ENCODE measurements around the gene SRCIN1. TPM values are rescaled to one million over a fixed set of nuclear protein-coding genes. Genes with fewer than 3 reads are reported as not detected.
A peak's percentile ranks its signal among the peaks of the same experiment; 100 is the strongest.

Gene SRCIN1
- total RNA-seq, 1 experiment from 2014 or later = 0.80 TPM

DNA sequence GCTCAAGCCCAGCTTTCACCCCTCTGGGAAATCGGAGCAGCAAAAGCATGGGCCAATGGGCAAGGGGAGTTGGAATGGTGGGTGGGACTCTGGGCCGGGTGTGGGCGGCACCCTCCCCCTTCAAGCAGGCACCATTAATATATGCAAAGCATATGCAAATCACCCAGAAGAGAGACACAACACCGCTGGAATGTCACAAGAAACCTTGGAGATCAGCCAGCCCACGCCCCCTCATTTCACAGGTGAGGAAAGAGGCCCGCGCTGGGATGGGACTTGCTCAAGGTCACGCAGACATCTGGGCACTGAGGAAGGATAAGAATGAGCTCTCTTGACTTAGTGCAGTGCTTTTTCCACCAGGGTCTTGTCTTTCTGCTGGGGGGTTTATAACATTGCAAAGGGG is 4.8 kb downstream of the SRCIN1 start:
- no peak for DNase-seq (ENCODE audit: low read depth)

DNA sequence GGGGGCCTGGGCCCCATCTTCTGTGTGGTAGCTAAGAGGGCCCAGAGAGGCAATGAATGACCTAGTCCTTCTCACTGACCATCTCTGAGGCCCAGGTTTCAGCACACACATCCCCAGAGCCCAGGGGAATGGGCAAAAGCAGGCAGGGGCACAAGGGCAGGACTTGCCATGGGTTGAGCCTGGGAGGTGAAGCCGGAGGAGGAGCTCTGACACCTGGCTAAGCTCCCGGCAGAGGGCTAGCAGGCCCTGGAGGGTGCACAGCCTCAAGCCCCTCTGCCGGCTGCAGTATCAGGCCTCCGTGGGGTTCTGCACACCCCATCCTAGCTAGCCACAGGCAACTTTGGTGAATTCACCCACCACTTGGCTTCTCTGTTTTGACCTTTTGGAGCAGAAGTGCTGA is 5.3 kb downstream of the SRCIN1 start:
- no peak for DNase-seq (ENCODE audit: low read depth)

- DNase-seq (ENCODE audit: low read depth) = no peak
Observed at GRCh38 chr17:38599398-38599856, 6.3 kb downstream of the SRCIN1 start.

- DNase-seq (ENCODE audit: low read depth) = no peak
Observed at GRCh38 chr17:38598995-38599394, 6.8 kb downstream of the SRCIN1 start.

GRCh38 chr17:38598536-38598935 is 7.2 kb downstream of the SRCIN1 start:
- DNase-seq (ENCODE audit: low read depth) = peak; percentile 86

- no peak for DNase-seq (ENCODE audit: low read depth)
Observed at GRCh38 chr17:38597375-38597774, 8.4 kb downstream of the SRCIN1 start.

DNA sequence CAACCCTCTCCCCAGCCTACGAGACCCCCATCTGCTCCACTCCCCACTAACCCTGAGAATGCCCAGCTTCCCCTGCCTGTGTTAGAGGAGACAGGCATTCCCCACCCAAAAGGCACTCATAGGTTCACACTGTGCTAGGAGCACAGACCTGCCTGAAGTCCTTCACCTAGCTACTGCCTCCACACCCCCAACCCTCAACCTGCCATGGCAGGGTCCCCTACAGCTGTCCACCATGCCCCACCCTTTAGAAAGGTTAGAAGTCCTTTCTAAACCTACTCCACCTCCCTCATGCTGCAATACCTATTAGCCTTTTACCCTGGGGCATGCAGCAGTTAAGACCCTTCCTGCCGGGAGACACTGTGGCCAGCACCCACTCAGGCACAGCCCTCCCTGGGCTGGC is 9.1 kb downstream of the SRCIN1 start:
- no peak for DNase-seq (ENCODE audit: low read depth)

DNA sequence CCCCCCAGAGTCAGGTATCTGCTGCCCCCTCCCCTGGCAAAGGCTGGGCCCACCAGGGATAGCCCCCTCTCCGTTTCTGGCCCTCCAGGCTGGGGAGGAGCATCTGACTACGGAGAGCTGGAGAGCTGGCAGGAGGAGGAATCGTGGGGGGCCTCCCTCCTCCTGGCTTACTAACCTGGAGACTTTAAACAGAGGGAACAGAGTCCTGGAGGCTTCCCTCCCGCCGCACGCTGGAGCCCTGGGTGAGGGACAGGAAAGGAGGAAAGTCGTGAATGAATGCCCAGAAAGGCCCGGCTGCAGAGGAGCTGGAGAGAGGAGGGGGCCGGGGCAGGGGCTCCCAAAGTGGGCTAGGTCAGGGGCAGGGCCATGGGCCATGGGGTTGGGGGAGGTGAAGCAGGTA is 9.9 kb downstream of the SRCIN1 start:
- DNase-seq (ENCODE audit: low read depth) = no peak

DNA sequence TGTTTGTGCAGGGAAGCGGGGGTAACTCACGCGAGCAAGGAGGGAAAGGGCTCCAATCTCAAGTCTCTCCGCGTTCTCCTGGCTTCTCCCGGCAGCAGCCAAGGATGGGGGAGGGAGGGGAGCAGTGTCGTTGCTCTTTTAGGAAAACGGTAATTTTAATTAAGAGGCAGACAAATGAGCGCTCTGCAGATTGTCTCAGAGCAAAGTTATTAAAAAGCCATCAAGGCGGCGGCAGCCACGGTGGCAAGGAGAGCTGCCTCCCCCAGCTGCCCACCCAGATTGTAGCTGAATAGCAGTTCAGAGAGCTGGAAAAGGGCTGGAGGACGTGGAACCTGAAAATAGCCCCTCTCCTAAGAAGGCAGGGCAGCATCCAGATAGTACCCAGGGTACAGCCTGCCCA is 11.6 kb downstream of the SRCIN1 start:
- no peak for DNase-seq (ENCODE audit: low read depth)

GRCh38 chr17:38592487-38592886 is 13.3 kb downstream of the SRCIN1 start:
- DNase-seq (ENCODE audit: low read depth) = no peak

GRCh38 chr17:38591759-38592241 is 14.0 kb downstream of the SRCIN1 start:
- DNase-seq (ENCODE audit: low read depth) = peak; percentile 73

DNA sequence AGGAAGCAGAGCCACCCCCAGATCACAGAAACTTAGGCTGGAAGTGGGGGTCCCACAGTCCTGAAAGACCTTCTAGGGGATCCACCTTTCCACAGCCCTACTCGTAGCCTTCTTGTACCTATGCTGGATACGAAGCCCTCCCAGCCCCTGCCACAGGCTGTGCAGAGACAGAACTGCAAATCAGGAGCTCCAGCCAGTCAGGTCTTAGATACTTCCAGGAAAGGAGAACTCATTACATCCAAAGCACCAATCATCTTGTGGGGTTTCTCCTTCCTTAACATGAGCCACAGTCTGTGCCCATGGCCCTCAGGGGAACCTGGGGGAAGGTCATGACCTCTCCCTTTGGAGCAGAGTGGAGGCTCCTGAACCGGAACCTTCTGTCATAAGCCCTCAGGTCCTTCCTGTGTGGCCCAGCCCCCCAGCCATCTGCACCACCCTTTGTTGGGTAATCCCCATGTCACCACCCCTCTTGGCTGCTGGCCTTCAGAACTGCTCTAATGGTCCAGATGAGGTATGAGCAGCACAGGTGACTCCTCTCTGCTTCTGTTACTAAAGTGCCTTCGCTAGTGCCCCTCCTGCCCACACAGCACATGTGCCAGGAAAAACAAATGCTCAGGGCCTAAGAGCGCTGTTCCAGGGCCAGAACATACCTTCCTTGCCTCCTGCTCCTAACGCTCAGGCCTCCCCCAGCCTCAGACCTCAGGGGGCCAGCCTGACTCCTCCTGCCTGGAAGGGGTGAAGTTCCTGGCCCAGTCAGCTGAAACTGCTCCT is 14.6 kb downstream of the SRCIN1 start:
- peak; percentile 31 for DNase-seq (ENCODE audit: low read depth)

DNA sequence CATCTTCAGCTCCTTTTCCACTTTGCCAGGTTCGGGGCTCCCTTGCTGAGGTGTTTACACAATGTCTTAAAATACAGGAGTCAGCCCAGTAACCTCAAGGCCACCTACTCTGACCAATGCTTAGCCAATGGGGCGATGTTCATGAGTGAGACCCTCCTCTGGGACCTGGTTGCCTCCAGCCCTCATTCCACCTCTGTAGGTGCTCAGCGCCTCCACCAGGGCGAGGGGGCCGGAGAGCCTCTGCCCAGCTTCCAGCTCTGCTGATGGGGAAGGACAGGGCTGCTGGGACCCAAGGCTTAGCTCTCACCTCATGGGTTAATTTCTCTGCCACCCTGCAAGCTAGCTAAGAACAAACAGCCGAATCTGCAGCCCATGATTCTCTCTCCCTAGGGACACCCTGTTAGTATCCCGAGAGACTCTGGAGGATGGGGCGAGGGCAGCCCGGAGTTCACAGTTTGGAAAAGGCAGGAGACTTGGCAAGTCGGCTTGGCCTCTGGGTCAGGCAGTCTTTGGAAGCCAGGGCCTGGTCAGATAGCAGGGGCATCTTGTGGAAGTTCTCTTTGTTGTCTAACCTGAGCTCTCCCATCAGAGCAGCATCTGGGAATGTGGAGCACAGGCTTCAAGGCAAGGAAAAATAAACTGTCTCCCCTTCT is 16.2 kb downstream of the SRCIN1 start:
- no peak for DNase-seq (ENCODE audit: low read depth)

GRCh38 chr17:38588788-38589174 is 17.0 kb downstream of the SRCIN1 start:
- no peak for DNase-seq (ENCODE audit: low read depth)

- DNase-seq (ENCODE audit: low read depth) = no peak
Observed at GRCh38 chr17:38587947-38588787, 17.6 kb downstream of the SRCIN1 start.

- DNase-seq (ENCODE audit: low read depth) = no peak
Observed at GRCh38 chr17:38587203-38587602, 18.5 kb downstream of the SRCIN1 start.

DNA sequence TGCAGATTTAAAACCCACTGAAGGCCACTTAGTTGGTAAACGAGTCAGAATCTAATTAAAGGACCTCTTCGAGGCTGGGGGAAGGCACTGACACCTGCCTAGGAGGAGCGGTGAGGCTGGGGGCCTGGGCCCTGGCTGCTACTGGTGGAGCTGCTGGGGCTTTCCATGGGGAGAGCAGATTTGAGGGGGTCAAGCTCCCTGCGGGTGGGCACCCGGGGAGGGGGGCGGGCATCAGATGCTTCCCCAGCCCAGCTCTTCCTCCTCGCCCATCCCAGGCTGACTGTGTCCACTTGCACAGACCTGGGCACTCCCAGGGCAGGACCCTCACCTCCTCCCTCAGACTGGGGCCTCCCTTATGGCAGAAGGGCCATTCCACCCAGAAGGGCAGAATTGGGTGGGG is 19.0 kb downstream of the SRCIN1 start:
- DNase-seq (ENCODE audit: low read depth) = no peak

GRCh38 chr17:38585918-38586529 is 19.7 kb downstream of the SRCIN1 start:
- DNase-seq (ENCODE audit: low read depth) = no peak

GRCh38 chr17:38585056-38585917 is 20.5 kb downstream of the SRCIN1 start:
- no peak for DNase-seq (ENCODE audit: low read depth)

- peak; percentile 68 for DNase-seq (ENCODE audit: low read depth)
Observed at GRCh38 chr17:38584350-38584925, 21.3 kb downstream of the SRCIN1 start.
